ENCODE data around the gene RBM25. TPM values are rescaled to one million over a fixed set of nuclear protein-coding genes. Genes with fewer than 3 reads are reported as not detected.

Gene RBM25
- total and polyA plus RNA-seq, 10 of the 15 experiments (the other 5 are each of a cell fraction or from before 2014, with no cell fraction given): 43.4 to 125 (median 74.1) TPM

- ChIA-PET CTCF (interaction anchor here (1.2 to 1.5 kb wide), 2 partner anchors 97 to 324 kb away, joined by 3 read pairs; no protein-coding TSS in a partner anchor), RAD21 (ENCODE audit: unreplicated experiment) (interaction anchor here (0.6 to 1.0 kb wide), 3 partner anchors 80 to 324 kb away, joined by 3 to 4 read pairs (median 3); partner anchors contain the start of gene ZFYVE1), POLR2A (interaction anchor here (0.6 to 1.0 kb wide), 4 partner anchors 86 to 541 kb away, joined by 4 to 5 read pairs (median 5); partner anchors contain the start of gene ZFYVE1), SMC1A (ENCODE audit: uncharacterized antibody, unreplicated experiment) (interaction anchor here (0.9 to 1.6 kb wide), 5 partner anchors 11 to 47 kb away, joined by 3 to 4 read pairs (median 4); no protein-coding TSS in a partner anchor)
- Histone ChIP-seq H2AFZ (ENCODE audit: control insufficient read depth, low read depth, low read length) (no peak overlapping the region), H3K4me1 (ENCODE audit: control insufficient read depth, insufficient read depth, low read length) (peaks cover 11% of the 10 kb centered on the region; the same call in 1 of the 2 replicates), H3K4me2 (ENCODE audit: control insufficient read depth, insufficient read depth) (peak overlapping the region; percentile 50; the same call in 1 of the 2 replicates), H4K20me1 (ENCODE audit: control insufficient read depth, insufficient read depth) (no peaks in the 10 kb centered on the region), H3K9ac (ENCODE audit: control insufficient read depth, insufficient read depth, low read length) (no peak overlapping the region), H3K9me3 (replicated peaks; ENCODE audit: control insufficient read depth, insufficient read depth, low read length) (no peaks in the 10 kb centered on the region), H3K4me3 (no peak overlapping the region), H3K79me2 (ENCODE audit: control insufficient read depth, insufficient read depth, low read length) (peaks cover 63% of the 10 kb centered on the region), H3K36me3 (ENCODE audit: control insufficient read depth in 2 of 2, insufficient read depth in 2 of 2, low read length in 1 of 2) (peaks cover 0 to 6% of the 10 kb centered on the region in 2 experiments; a peak in 3 of 4 replicates), H3K27ac (ENCODE audit: control insufficient read depth, insufficient read depth) (no peak overlapping the region), H3K27me3 (replicated peaks in 1 of 2; ENCODE audit: control insufficient read depth in 2 of 2, insufficient read depth in 2 of 2, low read length in 1 of 2) (no peaks in the 10 kb centered on the region)
- no peak for TF ChIP-seq LARP7 (IDR thresholded peaks at IDR 0.05)
- no peak for TF ChIP-seq ZBED1 (IDR thresholded peaks at IDR 0.05; ENCODE audit: borderline replicate concordance)
- no peak for TF ChIP-seq ESRRA (IDR thresholded peaks at IDR 0.05; ENCODE audit: low read length)
- no peak for TF ChIP-seq RELA (IDR thresholded peaks at IDR 0.05; ENCODE audit: borderline replicate concordance, partially characterized antibody)
- no peak for TF ChIP-seq STAT3 (IDR thresholded peaks at IDR 0.05; ENCODE audit: low read depth, low read length)
- TF ChIP-seq, protein P1, sequence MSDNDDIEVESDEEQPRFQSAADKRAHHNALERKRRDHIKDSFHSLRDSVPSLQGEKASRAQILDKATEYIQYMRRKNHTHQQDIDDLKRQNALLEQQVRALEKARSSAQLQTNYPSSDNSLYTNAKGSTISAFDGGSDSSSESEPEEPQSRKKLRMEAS (IDR thresholded peaks at IDR 0.05; ENCODE audit: low read depth, low read length): no peak
- TF ChIP-seq HSF1 (IDR thresholded peaks at IDR 0.05; ENCODE audit: low read depth, low read length): no peak
- TF ChIP-seq USF2 (IDR thresholded peaks at IDR 0.05; ENCODE audit: borderline replicate concordance, low read depth, low read length): no peak
- TF ChIP-seq JUNB (IDR thresholded peaks at IDR 0.05): no peak
- no peak for TF ChIP-seq CHD1 (IDR thresholded peaks at IDR 0.05; ENCODE audit: low read depth, low read length)
- TF ChIP-seq CHD2 (IDR thresholded peaks at IDR 0.05; ENCODE audit: borderline replicate concordance, low read depth, low read length): no peak
- TF ChIP-seq SRF (IDR thresholded peaks at IDR 0.05; ENCODE audit: low read depth in 2 of 2, low read length in 2 of 2): no peak
- no peak for TF ChIP-seq BHLHE40 (IDR thresholded peaks at IDR 0.05; ENCODE audit: borderline replicate concordance in 1 of 2, low read depth in 2 of 2, low read length in 1 of 2)
- no peak for TF ChIP-seq MYB (IDR thresholded peaks at IDR 0.05; ENCODE audit: borderline replicate concordance, low read depth, low read length)
- 100% methylated on average over 3 of the region's 3 CpGs for WGBS (ENCODE audit: insufficient coverage, insufficient replicate concordance, low lambda C conversion rate, missing lambda C conversion rate)
- ATAC-seq (peak; percentile 12), FAIRE-seq (no peak), DNase-seq (ENCODE audit: low read depth, low spot score) (no peak)
- no TSS peak for BruUV-seq (replicated peaks)
- in situ Hi-C loops (cut with MboI) (no loop called here), intact Hi-C loops (cut with micrococcal nuclease; ENCODE audit: unreplicated experiment) (no loop called here)
Measured at GRCh38 chr14:73143617-73144016, 85.3 kb downstream of the RBM25 start.
